ENCODE results near the gene RPL13A.
"Not testable (repeated sequence)": the region's sequence is repeated elsewhere in the genome, so short reads cannot be mapped to it uniquely, and the experiment has no call there.

The RPL13A gene

DNA sequence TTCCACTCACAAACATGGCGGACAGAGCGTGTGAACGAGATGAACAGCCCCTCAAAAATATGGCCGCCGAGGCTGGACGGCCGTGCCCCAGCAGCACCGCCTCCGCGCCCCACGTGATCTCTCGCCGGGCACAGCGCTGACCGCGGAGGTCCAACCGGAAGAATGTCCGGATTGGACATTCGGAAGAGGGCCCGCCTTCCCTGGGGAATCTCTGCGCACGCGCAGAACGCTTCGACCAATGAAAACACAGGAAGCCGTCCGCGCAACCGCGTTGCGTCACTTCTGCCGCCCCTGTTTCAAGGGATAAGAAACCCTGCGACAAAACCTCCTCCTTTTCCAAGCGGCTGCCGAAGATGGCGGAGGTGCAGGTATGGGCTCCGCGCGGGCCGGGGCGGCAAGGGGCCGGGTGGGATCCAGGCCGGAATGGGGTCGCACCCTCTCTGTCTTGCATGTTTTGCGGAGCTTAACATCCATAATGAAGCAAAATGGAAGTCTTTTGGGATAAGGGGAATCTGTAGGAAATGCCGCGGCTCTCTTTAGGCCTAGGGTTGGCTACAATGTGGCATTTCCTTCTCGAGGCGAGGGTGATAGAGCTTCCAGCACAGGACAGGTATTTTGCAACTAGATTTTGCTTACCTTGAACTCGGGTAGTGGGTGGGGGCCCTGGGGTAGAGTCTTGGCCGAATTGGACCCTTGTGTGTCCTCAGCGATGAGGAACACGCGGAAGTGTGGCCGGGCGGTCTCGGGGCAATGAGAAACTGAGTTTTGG, at the start of gene RPL13A:
Gene RPL13A, plus strand, starts transcription at position 332 of the 769 bp plus-strand sequence. Its CDS starts 22 bp downstream, at position 354.
- peak; percentile 100 for DNase-seq

GRCh38 chr19:49438261-49438660, 49.1 kb upstream of the RPL13A start:
- DNase-seq, result no peak

- DNase-seq, result no peak
Observed at GRCh38 chr19:49439836-49440235, 47.6 kb upstream of the RPL13A start.

GRCh38 chr19:49440439-49441209, 46.8 kb upstream of the RPL13A start:
- DNase-seq, result no peak

- peak; percentile 48 for DNase-seq
Observed at GRCh38 chr19:49441210-49441959, 46.0 kb upstream of the RPL13A start, which contains the start of gene SLC17A7. SLC17A7 (minus strand) TSS chr19:49441527; CDS start chr19:49441379, 148 bp downstream.

GRCh38 chr19:49441960-49442350, 45.5 kb upstream of the RPL13A start:
- DNase-seq, result no peak

DNA sequence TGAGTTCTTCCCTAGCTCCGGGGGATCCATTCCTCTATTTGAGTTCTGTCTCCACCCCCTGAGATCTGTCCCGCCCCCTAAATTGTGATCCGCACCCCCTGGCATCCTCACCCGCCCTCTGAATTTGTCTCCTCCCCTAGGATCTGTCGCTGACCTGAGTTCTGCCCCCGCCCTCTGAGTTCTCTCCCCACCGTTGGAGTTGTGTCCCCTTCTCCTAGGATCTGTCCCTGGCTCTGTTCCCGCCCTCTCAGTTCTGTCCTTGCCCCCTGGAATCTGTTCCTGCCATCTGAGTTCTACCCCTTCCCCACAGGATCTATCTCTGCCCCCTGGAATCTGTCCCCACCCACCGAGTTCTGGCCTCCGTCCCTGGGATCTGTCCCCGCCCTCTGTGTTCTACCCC, 45.1 kb upstream of the RPL13A start:
- peak; percentile 58 for DNase-seq

DNA sequence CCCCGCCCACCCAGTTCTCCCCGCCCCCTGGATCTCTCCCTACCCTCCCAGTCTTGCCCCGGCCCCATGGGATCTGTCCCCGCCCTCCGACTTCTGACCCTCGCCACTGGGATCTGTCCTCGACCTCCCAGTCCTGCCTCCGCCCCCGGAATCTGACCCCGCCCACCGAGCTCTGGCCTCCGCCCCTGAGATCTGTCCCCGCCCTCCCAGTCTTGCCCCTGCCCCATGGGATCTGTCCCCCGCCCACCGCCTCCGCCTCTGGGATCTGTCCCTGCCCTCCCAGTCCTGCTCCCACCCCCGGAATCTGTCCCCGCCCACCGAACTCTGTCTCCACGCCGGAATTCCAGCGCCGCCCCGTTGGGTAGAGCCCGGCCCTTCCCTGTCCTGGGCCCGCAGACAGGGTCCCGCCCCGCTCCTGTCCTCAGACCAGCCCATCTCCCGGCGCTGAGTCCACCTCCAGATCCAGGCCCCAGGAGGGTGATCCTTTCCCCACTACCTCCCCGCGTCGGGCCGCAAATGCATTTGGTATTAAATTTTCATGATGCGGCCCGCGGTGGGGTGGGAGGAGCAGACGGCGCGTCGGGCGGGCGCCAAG, 44.5 kb upstream of the RPL13A start:
- peak; percentile 92 for DNase-seq

- peak; percentile 97 for DNase-seq
Observed at GRCh38 chr19:49443366-49444099, 43.9 kb upstream of the RPL13A start.

GRCh38 chr19:49444100-49444700, 43.2 kb upstream of the RPL13A start:
- not testable (repeated sequence) for DNase-seq

DNA sequence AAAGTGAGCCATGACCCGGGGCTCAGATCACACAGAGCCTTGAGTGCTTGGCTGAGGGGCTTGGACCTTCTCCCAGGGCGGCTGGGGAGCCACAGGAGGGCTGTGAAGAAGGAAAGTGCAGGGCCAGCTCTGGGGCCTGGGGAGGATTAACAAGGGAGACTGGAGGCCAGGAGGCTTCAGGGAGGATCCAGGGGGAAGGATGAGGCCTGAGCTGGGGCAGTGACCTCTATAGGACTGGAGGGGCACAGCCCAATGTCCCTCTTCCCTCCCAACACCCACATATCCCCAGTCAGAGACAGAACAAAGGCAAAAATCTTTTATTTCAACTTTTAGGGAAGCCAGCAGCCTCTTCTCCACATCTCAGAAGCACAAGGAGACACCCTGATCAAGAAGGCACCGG, 41.4 kb upstream of the RPL13A start:
- no peak for DNase-seq

GRCh38 chr19:49447485-49448431, 39.6 kb upstream of the RPL13A start:
- DNase-seq, result peak; percentile 30

- no peak for DNase-seq
Observed at GRCh38 chr19:49448432-49448786, 39.0 kb upstream of the RPL13A start.

GRCh38 chr19:49450405-49450804, 37.0 kb upstream of the RPL13A start:
- DNase-seq, result no peak

DNA sequence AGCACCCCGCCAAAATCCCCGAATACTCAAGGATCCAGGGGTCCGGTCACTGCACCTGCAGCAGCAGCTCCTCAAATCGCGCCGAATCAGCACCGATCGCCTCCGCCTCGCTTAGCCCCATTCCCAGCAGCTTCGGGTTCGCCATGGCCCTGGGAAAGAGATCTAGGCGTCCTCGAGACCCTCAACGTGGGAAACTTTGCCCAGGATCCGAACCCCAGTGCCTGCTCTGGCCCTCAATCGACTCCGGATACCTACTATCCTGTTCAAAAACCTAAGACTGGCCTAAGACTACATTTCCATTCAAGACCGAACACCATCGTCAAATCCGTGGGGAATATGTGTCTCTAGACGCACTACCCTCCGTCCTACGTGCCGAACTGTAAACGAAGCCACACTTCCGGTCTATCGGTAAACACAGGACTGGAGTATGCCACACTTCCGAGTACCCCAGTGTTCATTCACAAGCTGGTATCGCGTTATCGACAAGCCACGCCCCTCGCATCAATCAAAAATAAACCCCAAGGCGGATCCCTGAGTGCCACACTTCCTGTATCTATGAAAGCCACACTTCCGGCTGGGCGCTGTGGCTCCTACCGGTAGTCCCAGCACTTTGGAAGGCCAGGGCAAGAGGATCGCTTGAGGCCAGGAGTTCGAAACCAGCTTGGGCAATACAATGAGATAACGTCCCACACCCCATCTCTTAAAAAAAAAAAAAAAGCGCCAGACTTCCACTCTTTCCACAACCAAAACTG, 35.8 kb upstream of the RPL13A start, which contains the start of gene PIH1D1:
Gene PIH1D1, minus strand, starts transcription at position 385 of the 752 bp plus-strand sequence. Its CDS starts 240 bp downstream, at position 145.
- peak; percentile 100 for DNase-seq

DNA sequence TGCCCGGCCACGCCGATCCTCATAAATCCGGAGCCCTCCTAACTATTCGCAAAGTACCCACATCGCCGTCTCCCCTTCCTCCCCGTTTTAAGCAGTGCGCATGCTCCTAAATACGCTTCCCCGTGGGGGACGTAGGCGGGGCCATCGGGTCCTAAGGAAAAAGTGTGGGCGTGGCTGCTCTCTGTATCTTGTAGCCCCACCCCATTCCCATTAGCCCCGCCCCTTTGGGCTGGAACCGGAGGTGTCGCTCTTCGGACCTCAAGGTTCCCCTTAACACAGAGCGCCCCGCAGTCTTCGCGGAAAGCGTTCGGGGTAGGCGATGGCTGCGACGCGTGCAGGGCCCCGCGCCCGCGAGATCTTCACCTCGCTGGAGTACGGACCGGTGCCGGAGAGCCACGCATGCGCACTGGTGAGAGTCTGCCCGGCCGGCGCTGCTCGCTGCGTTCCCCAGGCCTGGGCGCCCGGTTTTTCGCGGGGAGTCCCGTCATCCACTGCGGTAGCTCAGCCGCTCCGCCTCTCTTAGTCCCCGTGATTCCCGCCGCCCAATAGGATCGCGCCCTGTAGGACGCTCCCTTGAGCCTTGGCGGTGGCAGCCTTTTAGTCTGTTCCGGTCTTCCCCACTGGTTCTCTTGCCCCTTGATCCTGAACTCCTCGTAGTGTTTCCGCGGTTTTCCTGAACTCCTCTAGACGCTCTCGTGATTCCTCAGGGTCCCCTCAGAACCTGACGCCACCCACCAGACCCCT, 34.2 kb upstream of the RPL13A start, which contains the start of gene ALDH16A1:
Gene ALDH16A1, plus strand, starts transcription at position 213 of the 744 bp plus-strand sequence. Its CDS starts 107 bp downstream, at position 320.
- DNase-seq, result peak; percentile 99

- no peak for DNase-seq
Observed at GRCh38 chr19:49453757-49454240, 33.6 kb upstream of the RPL13A start.

DNA sequence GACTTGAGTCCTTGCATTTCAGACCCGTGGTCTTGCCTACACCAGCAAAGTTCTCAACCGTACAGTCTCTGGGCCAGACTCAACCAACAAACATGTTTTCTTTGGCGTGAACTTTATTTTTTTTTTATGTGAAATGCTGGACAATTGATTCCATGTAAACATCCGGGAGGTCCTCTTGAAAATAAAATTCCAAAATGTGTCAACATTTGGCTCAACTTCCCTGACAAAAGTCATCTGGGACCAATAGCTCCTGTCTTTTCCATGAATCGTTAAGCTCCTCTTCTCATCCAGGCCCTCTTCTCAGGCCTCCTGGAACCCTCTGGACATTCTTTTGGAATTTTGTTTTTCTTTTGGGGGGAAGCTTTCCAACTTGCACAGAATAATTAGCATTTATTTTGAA, 31.6 kb upstream of the RPL13A start:
- no peak for DNase-seq

GRCh38 chr19:49456326-49456725, 31.1 kb upstream of the RPL13A start:
- DNase-seq, result no peak

Data from NCI-H146 (cell line).